GM12878 (cell line): Measurements from ENCODE around the gene SH2B2. TPM values are rescaled to one million over a fixed set of nuclear protein-coding genes. Genes with fewer than 3 reads are reported as not detected.

Experiments
- ATAC-seq: fragments of 200-7000 bp; cut with Tn5 transposase; 3 replicates; pipeline ENCODE4 v1.9.1; 2020; ENCODE audit warnings: mild to moderate bottlenecking, moderate library complexity
- BruUV-seq: library from RNA; stranded (reverse); fragments of 400-500 nt; replicated peaks from 2 replicates; lab custom pipeline; 2021; lab: Mats Ljungman, UMichigan
- CTCF ChIA-PET: fragments of 300-600 bp; sonication (Branson Sonifier 250); formaldehyde crosslinking; extraction: SDS; loops from one replicate; lab custom pipeline; 2021; ENCODE audit warnings: inconsistent platforms; lab: Yijun Ruan, JAX
- POLR2A ChIA-PET: fragments of 350-600 bp; formaldehyde crosslinking; extraction: SDS; loops from one replicate; lab custom pipeline; 2021; ENCODE audit warnings: inconsistent platforms; lab: Charles Lee
- RAD21 ChIA-PET: fragments of 300-600 bp; sonication (Branson Sonifier 250); formaldehyde crosslinking; loops from one replicate; lab custom pipeline; 2023; ENCODE audit warnings: antibody characterized with exemption; ENCODE audit not compliant: unreplicated experiment; lab: Charles Lee
- SMC1A ChIA-PET: fragments of 300-600 bp; sonication (Branson Sonifier 250); formaldehyde crosslinking; loops from one replicate; lab custom pipeline; 2023; ENCODE audit not compliant: unreplicated experiment, uncharacterized antibody; lab: Charles Lee
- DNase-seq: peaks from one replicate; pipeline ENCODE4 v3.0.0-alpha.2; 2011; ENCODE audit warnings: low read depth, low spot score
- FAIRE-seq: peaks from 3 replicates; lab custom pipeline; 2011; peaks lifted over from hg19 to GRCh38; lab: Jason Lieb, UNC
- H2AFZ ChIP-seq: 2 replicates; pipeline ENCODE4 v1.6.0; 2011; ENCODE audit warnings: low read depth, low read length, control low read depth; ENCODE audit not compliant: control insufficient read depth
- H3K27ac ChIP-seq: 2 replicates; pipeline ENCODE4 v1.5.1; 2011; ENCODE audit warnings: control low read depth; ENCODE audit not compliant: control insufficient read depth, insufficient read depth
- H3K27me3 ChIP-seq, 2 experiments: replicated peaks in 1 of 2; 2 replicates each; pipeline versions ENCODE4 v1.6.0 to v1.6.1; 2011; ENCODE audit warnings: low read length in 1 of 2; ENCODE audit not compliant: control insufficient read depth in 2 of 2, insufficient read depth in 2 of 2
- H3K36me3 ChIP-seq, 2 experiments: 2 replicates each; pipeline ENCODE4 v1.5.1; 2011; ENCODE audit warnings: low read length in 1 of 2; ENCODE audit not compliant: control insufficient read depth in 2 of 2, insufficient read depth in 2 of 2
- H3K4me1 ChIP-seq: 2 replicates; pipeline ENCODE4 v1.6.1; 2011; ENCODE audit warnings: mild to moderate bottlenecking, low read length, moderate library complexity, mixed read lengths; ENCODE audit not compliant: control insufficient read depth, insufficient read depth
- H3K4me2 ChIP-seq: 2 replicates; pipeline ENCODE4 v1.6.0; 2011; ENCODE audit warnings: control low read depth; ENCODE audit not compliant: control insufficient read depth, insufficient read depth
- H3K4me3 ChIP-seq: fragments of 200-600 bp; sonication (generic); 2 replicates; pipeline ENCODE4 v1.5.1; 2016
- H3K79me2 ChIP-seq: 2 replicates; pipeline ENCODE4 v1.6.0; 2011; ENCODE audit warnings: low read length; ENCODE audit not compliant: control insufficient read depth, insufficient read depth
- H3K9ac ChIP-seq: 2 replicates; pipeline ENCODE4 v1.8.0; 2011; ENCODE audit warnings: low read length, control low read depth, mixed read lengths; ENCODE audit not compliant: control insufficient read depth, insufficient read depth
- H3K9me3 ChIP-seq: replicated peaks from 3 replicates; pipeline ENCODE4 v1.5.1; 2011; ENCODE audit warnings: mild to moderate bottlenecking, low read length; ENCODE audit not compliant: control insufficient read depth, insufficient read depth
- H4K20me1 ChIP-seq: 2 replicates; pipeline ENCODE4 v1.6.0; 2011; ENCODE audit not compliant: control insufficient read depth, insufficient read depth
- ATF7 ChIP-seq: fragments of 450-650 bp; IDR thresholded peaks from 2 replicates; pipeline ENCODE4 v1.6.1; 2016; ENCODE audit warnings: low read depth, mild to moderate bottlenecking
- BRCA1 ChIP-seq: IDR thresholded peaks from 2 replicates; pipeline ENCODE4 v1.6.1; 2011; ENCODE audit warnings: low read depth, low read length, improper control_type of control experiment
- LARP7 ChIP-seq: fragments of 450-650 bp; IDR thresholded peaks from 2 replicates; pipeline ENCODE4 v1.6.1; 2017; ENCODE audit warnings: mild to moderate bottlenecking
- NR2F1 ChIP-seq: fragments of 450-650 bp; conservative IDR thresholded peaks from 2 replicates; pipeline ENCODE4 v1.6.1; 2017; ENCODE audit warnings: mild to moderate bottlenecking
- STAT1 ChIP-seq: fragments of 450-650 bp; conservative IDR thresholded peaks from 2 replicates; pipeline ENCODE4 v1.6.1; 2014; ENCODE audit warnings: antibody characterized with exemption, mild to moderate bottlenecking
- WGBS: methylation state at CpG from one replicate; pipeline ENCODE4 v1.1.6; 2016; ENCODE audit warnings: low lambda C conversion rate; ENCODE audit not compliant: insufficient replicate concordance, insufficient coverage; ENCODE audit errors: missing lambda C conversion rate; 5-methylcytosine and 5-hydroxymethylcytosine counted together
- in situ Hi-C: fragments of 300-500 bp; cut with MboI; formaldehyde crosslinking; loops from 9 replicates; pipeline ENCODE4 v1.14.3; 2018; ENCODE audit warnings: mixed read lengths
- intact Hi-C: fragments of 100-400 bp; cut with micrococcal nuclease; formaldehyde crosslinking; loops from one replicate; pipeline ENCODE4 v1.14.2; 2022; ENCODE audit not compliant: unreplicated experiment
- polyA plus RNA-seq, 11 experiments: library from polyadenylated mRNA; depleted of rRNA in 4 of 11; unstranded in 6 of 11; stranded (reverse) in 5 of 11; fragments of >200 nt; fragmentation: Nextera tagmentation in 4 of 11; fragmentation: Illumina TruSeq in 1 of 11; extraction: Ambion mirVana in 4 of 11; extraction: Trizol in 1 of 11; gene quantifications; 1 replicate in 1 of 11; 2 replicates in 10 of 11; pipeline versions ENCODE4 v1.2.1 to v1.2.3, GENCODE V29; 2011 to 2016; ENCODE audit warnings: inconsistent platforms in 2 of 11, missing spikeins in 2 of 11, low read depth in 1 of 11
- total RNA-seq, 4 experiments: library from RNA; depleted of rRNA in 3 of 4; stranded (reverse); fragments of >200 nt in 3 of 4; fragmentation: Illumina TruSeq in 1 of 4; extraction: Trizol in 1 of 4; gene quantifications; 2 replicates each; pipeline versions ENCODE4 v1.2.1 to v1.2.3, GENCODE V29; 2013 to 2021
- TF ChIP-seq, protein P1 (sequence below): fragments of 150-350 bp; IDR thresholded peaks from 2 replicates; pipeline ENCODE4 v1.6.1; 2014; ENCODE audit warnings: mild to moderate bottlenecking, low read depth, low read length

SH2B2 gene
- total and polyA plus RNA-seq, 10 of the 15 experiments (the other 5 are each of a cell fraction or from before 2014, with no cell fraction given), result 0.13 to 55.1 (median 7.4) TPM; not detected in 1

DNA sequence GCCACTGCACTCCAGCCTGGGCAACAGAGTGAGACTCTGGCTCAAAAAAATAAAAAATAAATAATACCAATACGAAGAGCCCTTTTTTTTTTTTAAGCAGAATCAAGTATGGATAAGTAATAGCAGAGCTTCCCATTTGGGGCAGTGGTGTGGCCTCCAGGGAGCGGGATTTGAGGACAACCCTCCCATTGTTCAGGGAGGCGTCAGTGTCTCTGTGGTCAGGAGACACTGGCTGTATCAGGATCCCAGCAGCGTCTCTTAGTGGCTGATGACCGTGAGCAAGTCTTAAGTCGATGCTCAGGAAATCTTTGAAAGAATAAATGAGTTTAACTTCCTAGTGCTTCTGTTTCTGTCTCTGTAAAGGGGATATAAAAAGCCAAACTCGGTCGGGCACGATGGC, 25.2 kb upstream of the SH2B2 start (continued):
- TF ChIP-seq STAT1, result no peak
- TF ChIP-seq, protein P1, sequence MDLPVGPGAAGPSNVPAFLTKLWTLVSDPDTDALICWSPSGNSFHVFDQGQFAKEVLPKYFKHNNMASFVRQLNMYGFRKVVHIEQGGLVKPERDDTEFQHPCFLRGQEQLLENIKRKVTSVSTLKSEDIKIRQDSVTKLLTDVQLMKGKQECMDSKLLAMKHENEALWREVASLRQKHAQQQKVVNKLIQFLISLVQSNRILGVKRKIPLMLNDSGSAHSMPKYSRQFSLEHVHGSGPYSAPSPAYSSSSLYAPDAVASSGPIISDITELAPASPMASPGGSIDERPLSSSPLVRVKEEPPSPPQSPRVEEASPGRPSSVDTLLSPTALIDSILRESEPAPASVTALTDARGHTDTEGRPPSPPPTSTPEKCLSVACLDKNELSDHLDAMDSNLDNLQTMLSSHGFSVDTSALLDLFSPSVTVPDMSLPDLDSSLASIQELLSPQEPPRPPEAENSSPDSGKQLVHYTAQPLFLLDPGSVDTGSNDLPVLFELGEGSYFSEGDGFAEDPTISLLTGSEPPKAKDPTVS, result no peak
- TF ChIP-seq LARP7, result no peak
- TF ChIP-seq, all 136 proteins: peak for 0

- intact Hi-C loops (no loop called here), in situ Hi-C loops (loop anchor here (25.0 kb wide), 1 partner anchor 900 kb away; the partner anchor contains the start of gene COL26A1)
- no peaks in the 10 kb centered on the region for H3K27me3 ChIP-seq
- H4K20me1 ChIP-seq, result no peaks in the 10 kb centered on the region
- no peak overlapping the region for H3K4me2 ChIP-seq
- H3K36me3 ChIP-seq, result no peaks in the 10 kb centered on the region
- CTCF ChIA-PET, result no interaction called here
- no peak overlapping the region for H3K27ac ChIP-seq
- no peak for ATAC-seq
- RAD21 ChIA-PET, result interaction anchor here (0.7 kb wide), 1 partner anchor 719 kb away, joined by 4 read pairs; no protein-coding TSS in a partner anchor
- WGBS, result 72% methylated on average over 13 of the region's 13 CpGs
- no peaks in the 10 kb centered on the region for H3K79me2 ChIP-seq
- H2AFZ ChIP-seq, result no peak overlapping the region
- BruUV-seq, result no TSS peak
- TF ChIP-seq BRCA1 (no peak), ATF7 (no peak), NR2F1 (no peak)
- no peak overlapping the region for H3K4me3 ChIP-seq
- SMC1A ChIA-PET, result interaction anchor here (0.6 to 0.9 kb wide), 2 partner anchors 280 to 660 kb away, joined by 3 read pairs; no protein-coding TSS in a partner anchor
- no peaks in the 10 kb centered on the region for H3K9me3 ChIP-seq
- no peak for FAIRE-seq
- POLR2A ChIA-PET, result no interaction called here
- no peak for DNase-seq
- no peaks in the 10 kb centered on the region for H3K4me1 ChIP-seq
- no peak overlapping the region for H3K9ac ChIP-seq
Observed at GRCh38 chr7:102262546-102262945, 24.1 kb upstream of the SH2B2 start.
